Upper lobe of left lung (tissue), 4 donors: ENCODE measurements around the gene KSR2.

Source experiments
- CTCF ChIP-seq, 6 experiments: fragments of 450-650 bp in 4 of 6; fragments of 200-600 bp in 2 of 6; sonication (generic) in 2 of 6; IDR thresholded peaks; one replicate each; pipeline ENCODE4 v1.5.1; 2016 to 2019; ENCODE audit warnings: antibody characterized with exemption in 6 of 6
- POLR2A ChIP-seq, 4 donors: fragments of 450-650 bp; IDR thresholded peaks; one replicate each; pipeline ENCODE4 v1.5.1; 2016 to 2017; ENCODE audit warnings: antibody characterized with exemption in 4 of 4, mild to moderate bottlenecking in 2 of 4
- POLR2AphosphoS5 ChIP-seq, 2 donors: sonication (generic); formaldehyde crosslinking; IDR thresholded peaks; one replicate each; pipeline ENCODE4 v1.5.1; 2017; ENCODE audit warnings: antibody characterized with exemption in 2 of 2

GRCh38 chr12:117525766-117526165 is 443.0 kb downstream of the KSR2 start:
- TF ChIP-seq CTCF (IDR thresholded peaks at IDR 0.05) = no peak
- no peak for TF ChIP-seq POLR2A (IDR thresholded peaks at IDR 0.05)
- no peak for TF ChIP-seq POLR2AphosphoS5 (IDR thresholded peaks at IDR 0.05)
